Measurements from ENCODE around the gene ENAH. TPM values are rescaled to one million over a fixed set of nuclear protein-coding genes. Genes with fewer than 3 reads are reported as not detected.

ENAH gene
- polyA plus RNA-seq, 3 donors: 0.12 TPM; not detected in 2

DNA sequence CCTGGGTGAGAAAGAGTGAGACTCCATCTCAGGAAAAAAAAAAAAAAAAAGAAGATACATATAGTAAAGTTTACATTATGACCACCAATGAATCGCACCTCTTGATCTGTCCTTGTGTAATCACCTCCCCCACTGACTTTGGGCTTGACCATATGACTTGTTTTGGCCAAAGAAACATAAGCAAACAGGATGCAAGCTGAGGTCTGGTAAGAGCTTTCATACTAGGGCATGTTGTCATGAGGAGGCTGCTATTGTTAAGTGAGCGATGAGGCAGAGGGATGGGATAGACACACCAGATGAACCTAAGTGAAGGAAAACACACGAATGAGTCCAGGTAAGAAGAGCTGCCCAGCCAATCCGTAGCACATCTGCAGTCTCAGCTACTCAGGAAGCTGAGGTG lies 10.7 kb downstream of the ENAH start:
- H3K9me3 Mint-ChIP-seq: peaks cover 0 to 6% (median 3%) of the 10 kb centered on the region in 7 donors
- H2AFZ ChIP-seq (ENCODE audit: insufficient read depth, low read depth, low read length, poor library complexity, severe bottlenecking): no peak overlapping the region

DNA sequence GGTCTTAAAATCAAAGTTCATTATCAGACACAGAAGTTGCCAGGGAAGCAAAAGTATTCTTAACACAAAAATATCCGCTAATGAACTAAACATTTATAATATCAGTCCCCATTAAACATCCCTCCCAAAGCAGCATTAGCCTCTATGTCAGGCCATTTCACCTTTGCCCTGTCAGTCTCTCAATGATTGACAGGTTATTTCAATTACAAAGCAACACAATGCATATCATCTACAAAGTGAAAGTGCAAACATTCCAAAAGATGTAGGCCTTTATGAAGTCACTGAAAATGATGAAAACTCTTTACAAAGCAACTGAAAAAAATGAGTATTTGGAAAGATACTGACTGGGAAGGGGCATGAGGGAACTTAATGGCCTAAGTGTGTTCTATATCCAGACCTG lies 14.1 kb downstream of the ENAH start:
- peaks cover 0 to 1% (median 0%) of the 10 kb centered on the region in 3 donors for H3K27me3 Mint-ChIP-seq (ENCODE audit: low read depth in 3 of 3)
- H3K9me3 Mint-ChIP-seq: peaks cover 0 to 6% (median 3%) of the 10 kb centered on the region in 7 donors
- intact Hi-C loops (cut with micrococcal nuclease): no loop called here
- H3K36me3 Mint-ChIP-seq: no peaks in the 10 kb centered on the region
- Histone ChIP-seq H4K20me1 (ENCODE audit: insufficient read depth, low read length) (no peaks in the 10 kb centered on the region), H3K79me2 (ENCODE audit: insufficient read depth, low read length) (no peaks in the 10 kb centered on the region), H3K27ac (ENCODE audit: low read depth in 1 of 2, low read length in 2 of 2) (no peak overlapping the region), H3K9me3 (replicated peaks in 1 of 2; ENCODE audit: control insufficient read depth in 1 of 2, insufficient read depth in 1 of 2, low read length in 2 of 2) (no peaks in the 10 kb centered on the region), H2AFZ (ENCODE audit: insufficient read depth, low read depth, low read length, poor library complexity, severe bottlenecking) (no peak overlapping the region), H3K27me3 (ENCODE audit: control insufficient read depth in 2 of 2, insufficient read depth in 2 of 2, low read length in 2 of 2) (no peaks in the 10 kb centered on the region), H3K36me3 (replicated peaks in 1 of 2; ENCODE audit: control insufficient read depth in 1 of 2, insufficient read depth in 2 of 2, low read length in 2 of 2) (no peaks in the 10 kb centered on the region), H3K4me2 (replicated peaks; ENCODE audit: extremely low read depth, low read length, poor library complexity, severe bottlenecking) (no peak overlapping the region), H3K4me1 (ENCODE audit: control insufficient read depth in 1 of 2, insufficient read depth in 2 of 2, low read length in 2 of 2) (no peaks in the 10 kb centered on the region), H3K9ac (ENCODE audit: insufficient read depth, low read length, poor library complexity, severe bottlenecking) (no peak overlapping the region), H3K4me3 (replicated peaks in 1 of 3; ENCODE audit: low read depth in 2 of 3, low read length in 3 of 3) (no peak overlapping the region)
- no peak for DNase-seq
- H3K4me3 Mint-ChIP-seq: no peak overlapping the region
- WGBS (ENCODE audit: insufficient coverage): 100% methylated on average over 1 of the region's 1 CpG
- H3K27ac Mint-ChIP-seq: no peak overlapping the region
- no peaks in the 10 kb centered on the region for H3K4me1 Mint-ChIP-seq
- TF ChIP-seq, protein P1, sequence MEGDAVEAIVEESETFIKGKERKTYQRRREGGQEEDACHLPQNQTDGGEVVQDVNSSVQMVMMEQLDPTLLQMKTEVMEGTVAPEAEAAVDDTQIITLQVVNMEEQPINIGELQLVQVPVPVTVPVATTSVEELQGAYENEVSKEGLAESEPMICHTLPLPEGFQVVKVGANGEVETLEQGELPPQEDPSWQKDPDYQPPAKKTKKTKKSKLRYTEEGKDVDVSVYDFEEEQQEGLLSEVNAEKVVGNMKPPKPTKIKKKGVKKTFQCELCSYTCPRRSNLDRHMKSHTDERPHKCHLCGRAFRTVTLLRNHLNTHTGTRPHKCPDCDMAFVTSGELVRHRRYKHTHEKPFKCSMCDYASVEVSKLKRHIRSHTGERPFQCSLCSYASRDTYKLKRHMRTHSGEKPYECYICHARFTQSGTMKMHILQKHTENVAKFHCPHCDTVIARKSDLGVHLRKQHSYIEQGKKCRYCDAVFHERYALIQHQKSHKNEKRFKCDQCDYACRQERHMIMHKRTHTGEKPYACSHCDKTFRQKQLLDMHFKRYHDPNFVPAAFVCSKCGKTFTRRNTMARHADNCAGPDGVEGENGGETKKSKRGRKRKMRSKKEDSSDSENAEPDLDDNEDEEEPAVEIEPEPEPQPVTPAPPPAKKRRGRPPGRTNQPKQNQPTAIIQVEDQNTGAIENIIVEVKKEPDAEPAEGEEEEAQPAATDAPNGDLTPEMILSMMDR (IDR thresholded peaks at IDR 0.05): no peak

More for the DNA sequence above, 10.7 kb downstream of the ENAH start:
- Histone ChIP-seq H3K27ac (ENCODE audit: low read depth in 1 of 2, low read length in 2 of 2) (no peak overlapping the region), H3K27me3 (ENCODE audit: control insufficient read depth in 2 of 2, insufficient read depth in 2 of 2, low read length in 2 of 2) (no peaks in the 10 kb centered on the region), H3K79me2 (ENCODE audit: insufficient read depth, low read length) (no peaks in the 10 kb centered on the region), H3K9ac (ENCODE audit: insufficient read depth, low read length, poor library complexity, severe bottlenecking) (no peak overlapping the region), H3K4me2 (replicated peaks; ENCODE audit: extremely low read depth, low read length, poor library complexity, severe bottlenecking) (no peak overlapping the region), H3K36me3 (replicated peaks in 1 of 2; ENCODE audit: control insufficient read depth in 1 of 2, insufficient read depth in 2 of 2, low read length in 2 of 2) (no peaks in the 10 kb centered on the region), H3K4me1 (ENCODE audit: control insufficient read depth in 1 of 2, insufficient read depth in 2 of 2, low read length in 2 of 2) (no peaks in the 10 kb centered on the region), H3K9me3 (replicated peaks in 1 of 2; ENCODE audit: control insufficient read depth in 1 of 2, insufficient read depth in 1 of 2, low read length in 2 of 2) (no peaks in the 10 kb centered on the region), H4K20me1 (ENCODE audit: insufficient read depth, low read length) (no peaks in the 10 kb centered on the region), H3K4me3 (replicated peaks in 1 of 3; ENCODE audit: low read depth in 2 of 3, low read length in 3 of 3) (no peak overlapping the region)
- Mint-ChIP-seq H3K36me3 (no peaks in the 10 kb centered on the region), H3K27ac (no peak overlapping the region), H3K4me1 (no peaks in the 10 kb centered on the region), H3K27me3 (ENCODE audit: low read depth in 3 of 3) (peaks cover 0 to 7% (median 3%) of the 10 kb centered on the region in 3 donors), H3K4me3 (no peak overlapping the region)
- TF ChIP-seq, protein P1 (IDR thresholded peaks at IDR 0.05): no peak
- 97% methylated on average over 3 of the region's 4 CpGs for WGBS (ENCODE audit: insufficient coverage)
- intact Hi-C loops (cut with micrococcal nuclease): no loop called here
- no peak for DNase-seq
